CD14-positive monocyte (primary cell): ENCODE measurements around the gene DCLK1. TPM values are rescaled to one million over a fixed set of nuclear protein-coding genes. Genes with fewer than 3 reads are reported as not detected.

Source experiments
- DNase-seq, 3 donors: peaks; one replicate each; pipeline ENCODE4 v3.0.0-alpha.2; 2011 to 2022
- H2AFZ ChIP-seq: 2 replicates; pipeline ENCODE4 v1.6.0; 2012; ENCODE audit warnings: mild to moderate bottlenecking, low read depth, low read length, inconsistent platforms; ENCODE audit not compliant: insufficient read depth, poor library complexity, severe bottlenecking
- H3K27ac ChIP-seq, 2 donors: 1 replicate in 1 of 2; 2 replicates in 1 of 2; pipeline ENCODE4 v1.5.1; 2012 to 2013; ENCODE audit warnings: low read length in 2 of 2, control low read depth in 1 of 2, inconsistent platforms in 1 of 2, low read depth in 1 of 2, mild to moderate bottlenecking in 1 of 2
- H3K27me3 ChIP-seq, 2 donors: one replicate each; pipeline versions ENCODE4 v1.6.0 to v1.6.1; 2011 to 2013; ENCODE audit warnings: low read length in 2 of 2; ENCODE audit not compliant: control insufficient read depth in 2 of 2, insufficient read depth in 2 of 2
- H3K36me3 ChIP-seq, 2 donors: replicated peaks in 1 of 2; 1 replicate in 1 of 2; 2 replicates in 1 of 2; pipeline versions ENCODE4 v1.5.1 to v1.6.1; 2012 to 2013; ENCODE audit warnings: low read length in 2 of 2, control low read depth in 1 of 2, inconsistent platforms in 1 of 2, mild to moderate bottlenecking in 1 of 2; ENCODE audit not compliant: insufficient read depth in 2 of 2, control insufficient read depth in 1 of 2
- H3K4me1 ChIP-seq, 2 donors: 1 replicate in 1 of 2; 2 replicates in 1 of 2; pipeline versions ENCODE4 v1.5.1 to v1.6.1; 2012 to 2013; ENCODE audit warnings: low read length in 2 of 2, control low read depth in 1 of 2, inconsistent platforms in 1 of 2, mild to moderate bottlenecking in 1 of 2, moderate library complexity in 1 of 2; ENCODE audit not compliant: insufficient read depth in 2 of 2, control insufficient read depth in 1 of 2
- H3K4me2 ChIP-seq: replicated peaks from 2 replicates; pipeline ENCODE3; 2012; ENCODE audit warnings: low read length, moderate library complexity, mild to moderate bottlenecking; ENCODE audit not compliant: poor library complexity, severe bottlenecking; ENCODE audit errors: extremely low read depth
- H3K4me3 ChIP-seq, 3 experiments: fragments of 200-600 bp in 1 of 3; sonication (generic) in 1 of 3; replicated peaks in 1 of 3; 1 replicate in 2 of 3; 2 replicates in 1 of 3; pipeline ENCODE4 v1.5.1; 2011 to 2013; ENCODE audit warnings: low read length in 3 of 3, mild to moderate bottlenecking in 3 of 3, control low read depth in 2 of 3, low read depth in 2 of 3, inconsistent platforms in 1 of 3, moderate library complexity in 1 of 3
- H3K79me2 ChIP-seq: 2 replicates; pipeline ENCODE4 v1.6.0; 2012; ENCODE audit warnings: mild to moderate bottlenecking, control low read depth, inconsistent platforms, low read length, moderate library complexity; ENCODE audit not compliant: insufficient read depth
- H3K9ac ChIP-seq: 2 replicates; pipeline ENCODE4 v1.6.0; 2017; ENCODE audit warnings: low read length, mild to moderate bottlenecking; ENCODE audit not compliant: insufficient read depth, poor library complexity, severe bottlenecking
- H3K9me3 ChIP-seq, 2 donors: replicated peaks in 1 of 2; 1 replicate in 1 of 2; 2 replicates in 1 of 2; pipeline versions ENCODE4 v1.5.1 to v1.6.1; 2012 to 2013; ENCODE audit warnings: low read length in 2 of 2, control low read depth in 1 of 2; ENCODE audit not compliant: control insufficient read depth in 1 of 2, insufficient read depth in 1 of 2
- H4K20me1 ChIP-seq: 2 replicates; pipeline ENCODE4 v1.6.0; 2012; ENCODE audit warnings: mild to moderate bottlenecking, low read length, control low read depth, moderate library complexity; ENCODE audit not compliant: insufficient read depth
- H3K27ac Mint-ChIP-seq, 7 donors: one replicate each; pipeline ENCODE4 v1.8.0; 2020; ENCODE audit warnings: mild to moderate bottlenecking in 7 of 7, mixed read lengths in 7 of 7, moderate library complexity in 6 of 7, inconsistent platforms in 2 of 7
- H3K27me3 Mint-ChIP-seq, 3 donors: one replicate each; pipeline ENCODE4 v1.8.0; 2021 to 2022; ENCODE audit warnings: low read depth in 3 of 3, mild to moderate bottlenecking in 3 of 3, mixed read lengths in 3 of 3, moderate library complexity in 3 of 3, inconsistent platforms in 1 of 3
- H3K36me3 Mint-ChIP-seq, 2 donors: one replicate each; pipeline ENCODE4 v1.8.0; 2020; ENCODE audit warnings: mixed read lengths in 2 of 2, inconsistent platforms in 1 of 2, mild to moderate bottlenecking in 1 of 2
- H3K4me1 Mint-ChIP-seq: one replicate; pipeline ENCODE4 v1.8.0; 2020; ENCODE audit warnings: mild to moderate bottlenecking, mixed read lengths
- H3K4me3 Mint-ChIP-seq, 2 donors: one replicate each; pipeline ENCODE4 v1.8.0; 2020; ENCODE audit warnings: mild to moderate bottlenecking in 2 of 2, mixed read lengths in 2 of 2, moderate library complexity in 1 of 2
- H3K9me3 Mint-ChIP-seq, 7 donors: one replicate each; pipeline ENCODE4 v1.8.0; 2020 to 2022; ENCODE audit warnings: mixed read lengths in 7 of 7, mild to moderate bottlenecking in 6 of 7, moderate library complexity in 6 of 7, inconsistent platforms in 2 of 7
- CTCF ChIP-seq: fragments of 200-600 bp; IDR thresholded peaks from one replicate; pipeline ENCODE4 v1.8.0; 2022; ENCODE audit warnings: antibody characterized with exemption, mild to moderate bottlenecking
- WGBS: methylation state at CpG from one replicate; pipeline ENCODE4 v1.1.5; 2013; ENCODE audit warnings: missing lambda C conversion rate; ENCODE audit not compliant: insufficient coverage; 5-methylcytosine and 5-hydroxymethylcytosine counted together
- intact Hi-C, 2 donors: fragments of 100-400 bp; cut with micrococcal nuclease; formaldehyde crosslinking; loops; one replicate each; pipeline versions ENCODE4 v1.15.0 to v1.15.1; 2023
- polyA plus RNA-seq, 3 donors: library from polyadenylated mRNA; depleted of rRNA in 1 of 3; unstranded in 2 of 3; stranded (reverse) in 1 of 3; fragments of 300-500 nt in 2 of 3; fragments of >200 nt in 1 of 3; fragmentation: Illumina TruSeq in 2 of 3; gene quantifications; 1 replicate in 2 of 3; 2 replicates in 1 of 3; pipeline ENCODE4 v1.2.3, GENCODE V29; 2012 to 2021

Gene DCLK1
- polyA plus RNA-seq, 3 donors, result not detected

- H3K79me2 ChIP-seq, result no peaks in the 10 kb centered on the region
- H4K20me1 ChIP-seq, result no peaks in the 10 kb centered on the region
- DNase-seq, result no peak
- H3K27me3 ChIP-seq, result no peaks in the 10 kb centered on the region
- Mint-ChIP-seq H3K36me3 (no peaks in the 10 kb centered on the region), H3K4me3 (no peak overlapping the region), H3K4me1 (no peaks in the 10 kb centered on the region), H3K27me3 (peaks cover 0 to 3% (median 2%) of the 10 kb centered on the region in 3 donors), H3K9me3 (peaks cover 0 to 3% (median 0%) of the 10 kb centered on the region in 7 donors), H3K27ac (no peak overlapping the region)
- WGBS, result 100% methylated on average over 1 of the region's 2 CpGs
- TF ChIP-seq CTCF, result no peak
- H3K4me1 ChIP-seq, result no peaks in the 10 kb centered on the region
- H3K9ac ChIP-seq, result no peak overlapping the region
- no peak overlapping the region for H3K27ac ChIP-seq
- no peak overlapping the region for H3K4me2 ChIP-seq
- intact Hi-C loops, result no loop called here
- H3K9me3 ChIP-seq, result no peaks in the 10 kb centered on the region
- H3K4me3 ChIP-seq, result no peak overlapping the region
- H2AFZ ChIP-seq, result no peak overlapping the region
- H3K36me3 ChIP-seq, result no peaks in the 10 kb centered on the region
These were observed 333.9 kb downstream of the DCLK1 start for GRCh38 chr13:35797244-35797643.

- Histone ChIP-seq H3K79me2 (no peaks in the 10 kb centered on the region), H4K20me1 (no peaks in the 10 kb centered on the region), H3K27ac (no peak overlapping the region), H3K4me2 (no peak overlapping the region), H3K4me1 (no peaks in the 10 kb centered on the region), H3K9ac (no peak overlapping the region), H3K36me3 (no peaks in the 10 kb centered on the region), H2AFZ (no peak overlapping the region), H3K9me3 (no peaks in the 10 kb centered on the region), H3K4me3 (no peak overlapping the region), H3K27me3 (no peaks in the 10 kb centered on the region)
- intact Hi-C loops, result no loop called here
- Mint-ChIP-seq H3K9me3 (peaks cover 0 to 3% (median 0%) of the 10 kb centered on the region in 7 donors), H3K4me1 (no peaks in the 10 kb centered on the region), H3K27me3 (peaks cover 0 to 3% (median 2%) of the 10 kb centered on the region in 3 donors), H3K4me3 (no peak overlapping the region), H3K36me3 (no peaks in the 10 kb centered on the region), H3K27ac (no peak overlapping the region)
- WGBS, result 89% methylated on average over 4 of the region's 4 CpGs
- no peak for TF ChIP-seq CTCF
- no peak for DNase-seq
These were observed 334.6 kb downstream of the DCLK1 start for GRCh38 chr13:35796623-35797022.
